ENCODE measurements around the gene NUB1. TPM values are rescaled to one million over a fixed set of nuclear protein-coding genes. Genes with fewer than 3 reads are reported as not detected.

The NUB1 gene
- total RNA-seq, 2 experiments from 2014 or later: 62.1 to 67.3 TPM

DNA sequence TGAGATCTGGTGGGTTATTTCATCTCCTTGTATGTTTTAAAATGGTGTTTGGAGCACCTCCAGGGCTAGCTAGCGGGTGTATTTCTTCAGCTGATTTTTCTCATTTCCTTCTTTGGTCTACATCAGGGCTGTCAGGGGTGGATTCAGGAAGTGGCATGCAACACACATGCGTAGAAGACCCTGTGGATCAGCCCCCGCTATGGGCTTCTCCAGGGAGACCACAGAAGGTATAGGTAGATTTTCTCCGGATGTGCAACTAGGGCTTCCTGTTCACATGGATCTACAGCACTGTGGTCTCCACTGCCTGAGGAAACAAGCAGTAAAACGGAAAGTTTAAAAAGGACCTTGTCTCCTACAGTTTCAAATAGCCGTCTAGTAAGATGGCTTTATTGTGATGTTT is 10.4 kb downstream of the NUB1 start:
- Mint-ChIP-seq H3K9me3 (no peaks in the 10 kb centered on the region), H3K4me3 (peak overlapping the region; percentile 69), H3K27me3 (no peaks in the 10 kb centered on the region), H3K36me3 (ENCODE audit: low read depth) (peaks cover 63% of the 10 kb centered on the region), H3K27ac (peak overlapping the region; percentile 95), H3K4me1 (peaks cover 55% of the 10 kb centered on the region)
- DNase-seq: peak; percentile 76
- CTCF ChIA-PET: interaction anchor here (0.6 to 9.4 kb wide), 19 partner anchors 11 to 280 kb away, joined by 3 to 143 read pairs (median 5); partner anchors contain the start of genes NUB1 and RHEB
- POLR2A ChIA-PET: interaction anchor here (0.8 to 4.9 kb wide), 15 partner anchors 8 to 293 kb away, joined by 3 to 56 read pairs (median 5); partner anchors contain the start of genes NUB1 and RHEB

DNA sequence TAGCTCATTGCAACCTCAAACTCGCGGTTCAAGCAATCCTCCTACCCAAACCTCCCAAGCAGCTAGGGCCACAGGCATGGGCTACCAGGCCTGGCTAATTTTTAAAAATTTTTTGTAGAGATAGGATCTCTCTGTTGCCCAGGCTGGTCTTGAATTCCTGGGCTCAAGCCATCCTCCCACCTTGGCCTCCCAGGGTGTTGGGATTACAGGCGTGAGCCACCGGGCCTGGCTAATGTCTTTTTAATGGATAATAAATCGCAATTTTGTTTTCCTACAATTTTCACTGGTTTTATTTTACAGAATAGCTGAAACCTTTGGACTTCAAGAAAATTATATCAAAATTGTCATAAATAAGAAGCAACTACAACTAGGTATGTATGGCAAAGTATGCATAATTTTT is 10.9 kb downstream of the NUB1 start:
- ChIA-PET POLR2A (interaction anchor here (0.8 to 4.9 kb wide), 13 partner anchors 10 to 293 kb away, joined by 3 to 56 read pairs (median 6); partner anchors contain the start of genes NUB1 and RHEB), CTCF (interaction anchor here (0.6 to 9.4 kb wide), 16 partner anchors 11 to 280 kb away, joined by 3 to 143 read pairs (median 7); partner anchors contain the start of gene NUB1)
- H3K36me3 Mint-ChIP-seq (ENCODE audit: low read depth): peaks cover 66% of the 10 kb centered on the region
- peaks cover 55% of the 10 kb centered on the region for H3K4me1 Mint-ChIP-seq
- H3K27ac Mint-ChIP-seq: peak overlapping the region; percentile 95
- no peaks in the 10 kb centered on the region for H3K27me3 Mint-ChIP-seq
- H3K9me3 Mint-ChIP-seq: no peaks in the 10 kb centered on the region
- H3K4me3 Mint-ChIP-seq: no peak overlapping the region
- DNase-seq: peak; percentile 24

DNA sequence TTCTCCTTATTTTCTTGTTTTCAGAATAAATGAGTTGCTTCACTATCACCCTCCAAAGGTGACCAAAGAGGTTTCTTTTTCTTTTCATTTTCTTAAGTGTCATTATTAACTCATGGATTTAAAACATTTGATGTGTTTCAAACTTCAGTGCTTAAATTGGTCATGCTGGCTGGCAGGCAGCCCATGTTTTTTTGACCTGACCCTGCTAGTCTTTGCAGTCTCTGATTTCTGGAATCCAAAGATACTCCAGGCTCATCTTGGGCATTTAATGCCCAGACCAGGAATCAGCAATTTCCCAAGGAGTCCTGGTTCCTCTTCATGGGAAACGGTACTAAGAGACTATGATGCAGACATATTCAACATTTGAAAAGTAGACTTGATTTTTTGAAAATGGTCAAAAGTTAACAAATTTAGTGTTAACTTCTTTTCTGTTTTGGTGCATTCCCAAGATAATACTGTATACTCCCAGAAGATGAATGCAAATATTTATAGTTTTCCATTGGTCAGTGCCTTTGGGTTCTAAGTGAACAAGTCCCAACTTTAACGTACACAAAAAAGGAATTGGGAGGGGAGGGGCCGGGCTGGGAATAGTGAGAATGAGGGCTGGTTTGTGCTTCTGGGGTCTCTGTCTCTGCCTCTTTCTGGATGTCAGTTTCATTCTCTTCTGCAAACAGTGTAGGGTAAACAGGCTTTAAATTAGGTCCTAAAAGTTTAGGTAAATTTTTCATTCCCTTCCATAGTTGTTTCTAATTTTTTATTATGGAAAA is 19.8 kb downstream of the NUB1 start:
- Mint-ChIP-seq H3K4me3 (no peak overlapping the region), H3K36me3 (ENCODE audit: low read depth) (peaks cover 55% of the 10 kb centered on the region), H3K9me3 (no peaks in the 10 kb centered on the region), H3K27me3 (no peaks in the 10 kb centered on the region), H3K27ac (no peak overlapping the region), H3K4me1 (no peaks in the 10 kb centered on the region)
- DNase-seq: no peak
- POLR2A ChIA-PET: no interaction called here
- CTCF ChIA-PET: interaction anchor here (6.5 to 11.6 kb wide), 2 partner anchors 9 to 88 kb away, joined by 42 to 184 read pairs; no protein-coding TSS in a partner anchor

DNA sequence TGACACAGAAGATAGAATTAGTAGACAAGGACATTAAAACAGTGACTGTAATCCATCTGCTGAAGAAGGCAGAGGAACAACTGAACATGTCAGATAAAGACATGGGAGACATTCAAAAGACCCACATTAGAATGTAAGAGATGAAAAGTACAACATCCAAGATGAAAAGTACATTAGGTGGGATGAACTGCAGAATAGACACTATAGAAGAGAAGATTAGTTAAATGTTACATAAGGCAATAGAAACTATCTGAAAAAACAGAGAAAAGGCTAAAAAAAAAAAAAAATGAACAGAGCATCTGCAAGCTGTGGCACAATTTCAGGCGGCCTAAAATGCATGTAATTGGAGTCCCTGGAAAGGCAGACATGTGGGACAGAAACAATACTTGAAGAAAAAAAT is 21.6 kb downstream of the NUB1 start:
- no peaks in the 10 kb centered on the region for H3K9me3 Mint-ChIP-seq
- H3K27ac Mint-ChIP-seq: no peak overlapping the region
- peaks cover 46% of the 10 kb centered on the region for H3K36me3 Mint-ChIP-seq (ENCODE audit: low read depth)
- H3K4me1 Mint-ChIP-seq: peaks cover 5% of the 10 kb centered on the region
- ChIA-PET CTCF (interaction anchor here (6.5 to 11.6 kb wide), 2 partner anchors 11 to 87 kb away, joined by 42 to 184 read pairs; no protein-coding TSS in a partner anchor), POLR2A (no interaction called here)
- no peak for DNase-seq
- H3K27me3 Mint-ChIP-seq: no peaks in the 10 kb centered on the region
- no peak overlapping the region for H3K4me3 Mint-ChIP-seq

DNA sequence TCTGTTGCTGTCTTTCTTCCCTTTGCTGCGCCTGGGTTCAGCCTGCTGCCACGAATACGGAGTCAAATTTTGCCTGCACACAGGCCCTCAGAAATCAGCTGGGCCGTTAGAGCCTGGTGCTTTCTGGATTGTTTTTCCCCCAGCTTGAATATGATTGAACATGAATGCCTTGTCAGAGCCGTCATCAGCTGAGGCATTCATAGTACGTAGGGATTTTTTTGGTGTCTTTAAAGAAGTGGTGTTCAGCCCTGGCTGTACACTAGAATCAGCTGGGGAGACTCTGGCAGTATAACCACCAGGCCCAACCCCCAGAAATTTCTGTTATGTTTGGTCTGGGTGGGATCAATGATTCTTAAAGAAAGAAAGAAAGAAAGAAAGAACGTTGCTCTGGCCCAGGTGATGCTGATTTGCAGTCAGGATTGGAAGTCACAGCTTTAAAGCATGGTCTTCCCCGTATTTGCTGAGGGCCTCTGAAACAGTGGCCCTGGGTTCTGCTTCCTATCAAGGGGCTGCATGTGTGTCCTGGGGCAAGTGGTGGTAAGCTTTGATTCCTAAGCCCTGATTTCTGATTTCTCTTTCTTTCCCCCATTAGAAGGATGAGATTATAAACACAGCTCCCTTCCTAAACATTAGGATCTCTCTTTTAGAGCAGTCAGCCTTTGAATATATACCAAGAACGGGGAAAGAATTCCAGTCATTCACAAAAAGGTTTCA is 24.7 kb downstream of the NUB1 start:
- Mint-ChIP-seq H3K4me1 (peaks cover 11% of the 10 kb centered on the region), H3K27me3 (no peaks in the 10 kb centered on the region), H3K36me3 (ENCODE audit: low read depth) (peaks cover 48% of the 10 kb centered on the region), H3K27ac (no peak overlapping the region), H3K4me3 (no peak overlapping the region), H3K9me3 (no peaks in the 10 kb centered on the region)
- ChIA-PET POLR2A (interaction anchor here (1.0 to 1.4 kb wide), 2 partner anchors 11 to 14 kb away, joined by 3 read pairs; no protein-coding TSS in a partner anchor), CTCF (interaction anchor here (0.9 to 11.6 kb wide), 6 partner anchors 9 to 83 kb away, joined by 3 to 184 read pairs (median 6); no protein-coding TSS in a partner anchor)
- no peak for DNase-seq

DNA sequence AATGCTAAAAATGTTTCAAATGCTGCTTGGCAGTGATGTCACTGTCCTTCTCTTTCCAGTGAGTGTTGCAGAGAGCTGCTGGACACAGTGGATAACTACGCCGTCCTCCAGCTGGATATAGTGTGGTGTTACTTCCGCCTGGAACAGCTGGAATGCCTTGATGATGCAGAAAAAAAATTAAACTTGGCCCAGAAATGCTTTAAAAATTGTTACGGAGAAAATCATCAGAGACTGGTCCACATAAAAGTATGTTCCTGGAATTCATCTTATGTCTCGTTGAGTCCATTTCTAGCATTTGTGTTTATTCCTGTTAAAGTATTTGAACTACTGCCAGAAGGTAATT is 25.2 kb downstream of the NUB1 start:
- Mint-ChIP-seq H3K27me3 (no peaks in the 10 kb centered on the region), H3K9me3 (no peaks in the 10 kb centered on the region), H3K4me3 (no peak overlapping the region), H3K36me3 (ENCODE audit: low read depth) (peaks cover 43% of the 10 kb centered on the region), H3K4me1 (peaks cover 11% of the 10 kb centered on the region), H3K27ac (no peak overlapping the region)
- ChIA-PET POLR2A (interaction anchor here (1.1 to 1.4 kb wide), 2 partner anchors 11 to 15 kb away, joined by 3 read pairs; no protein-coding TSS in a partner anchor), CTCF (interaction anchor here (0.9 to 11.6 kb wide), 6 partner anchors 10 to 83 kb away, joined by 3 to 184 read pairs (median 6); no protein-coding TSS in a partner anchor)
- DNase-seq: no peak

DNA sequence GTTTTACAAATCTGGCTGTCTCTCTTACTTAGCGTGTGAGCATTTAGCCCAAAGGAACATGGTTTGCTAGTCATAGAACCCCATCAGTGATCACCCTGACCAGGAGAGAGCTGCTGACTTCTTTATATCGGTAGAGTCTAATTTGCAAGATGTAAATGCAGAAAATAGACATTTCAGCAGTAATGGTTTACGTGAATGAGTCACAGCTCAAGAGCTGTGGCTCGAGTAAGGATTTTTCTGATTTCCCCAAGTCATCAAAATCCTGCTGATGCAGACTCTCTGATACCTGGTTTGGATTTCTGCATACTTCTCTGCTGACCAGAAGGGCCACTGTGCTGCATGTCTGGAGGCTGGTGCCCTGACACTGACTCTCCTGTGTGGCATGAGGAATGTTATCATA is 25.7 kb downstream of the NUB1 start:
- Mint-ChIP-seq H3K9me3 (no peaks in the 10 kb centered on the region), H3K27ac (no peak overlapping the region), H3K27me3 (no peaks in the 10 kb centered on the region), H3K36me3 (ENCODE audit: low read depth) (peaks cover 40% of the 10 kb centered on the region), H3K4me1 (peaks cover 11% of the 10 kb centered on the region), H3K4me3 (no peak overlapping the region)
- ChIA-PET CTCF (interaction anchor here (1.6 to 11.6 kb wide), 5 partner anchors 10 to 83 kb away, joined by 5 to 184 read pairs (median 7); no protein-coding TSS in a partner anchor), POLR2A (interaction anchor here (1.1 to 1.9 kb wide), 2 partner anchors 15 to 81 kb away, joined by 3 to 13 read pairs; no protein-coding TSS in a partner anchor)
- no peak for DNase-seq

DNA sequence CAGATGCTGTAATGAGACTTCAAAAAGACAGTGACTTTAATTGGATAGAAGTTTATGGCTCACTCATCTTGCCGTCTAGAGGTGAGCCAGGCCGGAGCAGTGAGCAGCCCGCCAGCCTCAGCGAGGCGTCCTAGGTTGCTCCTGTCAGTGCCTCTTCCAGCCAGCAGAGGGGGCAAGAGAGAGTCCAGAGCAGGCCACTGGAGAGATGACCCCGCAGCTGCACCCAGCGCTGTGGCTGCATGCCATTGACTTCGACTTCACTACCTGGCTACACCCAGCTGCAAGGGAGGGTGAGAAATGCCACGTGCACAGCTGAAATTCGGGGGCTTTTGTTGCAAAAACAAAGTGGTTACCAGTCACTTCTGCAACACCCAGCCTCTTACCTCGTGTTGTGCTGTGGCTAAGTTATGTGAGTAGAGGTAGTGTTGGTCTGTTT is 26.5 kb downstream of the NUB1 start:
- CTCF ChIA-PET: interaction anchor here (0.6 to 11.6 kb wide), 20 partner anchors 8 to 389 kb away, joined by 3 to 184 read pairs (median 3); no protein-coding TSS in a partner anchor
- H3K9me3 Mint-ChIP-seq: no peaks in the 10 kb centered on the region
- H3K27me3 Mint-ChIP-seq: no peaks in the 10 kb centered on the region
- H3K4me1 Mint-ChIP-seq: peaks cover 11% of the 10 kb centered on the region
- H3K4me3 Mint-ChIP-seq: no peak overlapping the region
- H3K27ac Mint-ChIP-seq: no peak overlapping the region
- POLR2A ChIA-PET: interaction anchor here (1.9 kb wide), 1 partner anchor 80 kb away, joined by 13 read pairs; no protein-coding TSS in a partner anchor
- peak; percentile 77 for DNase-seq
- H3K36me3 Mint-ChIP-seq (ENCODE audit: low read depth): peaks cover 36% of the 10 kb centered on the region

DNA sequence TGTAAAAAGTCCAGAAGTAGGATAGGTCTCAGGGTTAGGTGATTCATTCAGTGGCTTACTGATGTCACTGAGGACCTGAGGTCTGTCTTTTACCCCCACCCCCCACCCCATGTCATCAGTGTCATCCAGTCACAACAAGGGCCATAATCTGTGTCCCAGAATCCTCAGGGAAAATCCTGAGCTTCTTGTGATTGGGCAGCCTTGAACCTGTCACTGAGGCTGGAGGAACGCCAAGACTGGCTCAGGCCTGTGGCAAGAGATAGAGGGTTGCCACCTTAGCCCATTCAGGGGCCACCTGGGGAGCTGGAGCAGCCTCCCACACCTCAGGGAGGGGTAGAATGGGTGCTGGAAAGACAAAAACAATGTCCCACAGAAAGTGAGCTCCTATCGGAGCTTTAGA is 29.7 kb downstream of the NUB1 start:
- Mint-ChIP-seq H3K4me1 (peaks cover 11% of the 10 kb centered on the region), H3K27ac (no peak overlapping the region), H3K27me3 (no peaks in the 10 kb centered on the region), H3K36me3 (ENCODE audit: low read depth) (peaks cover 28% of the 10 kb centered on the region), H3K9me3 (no peaks in the 10 kb centered on the region), H3K4me3 (no peak overlapping the region)
- no peak for DNase-seq
- ChIA-PET POLR2A (interaction anchor here (2.1 kb wide), 1 partner anchor 78 kb away, joined by 11 read pairs; no protein-coding TSS in a partner anchor), CTCF (interaction anchor here (0.7 to 11.6 kb wide), 5 partner anchors 19 to 262 kb away, joined by 3 to 184 read pairs (median 3); no protein-coding TSS in a partner anchor)

DNA sequence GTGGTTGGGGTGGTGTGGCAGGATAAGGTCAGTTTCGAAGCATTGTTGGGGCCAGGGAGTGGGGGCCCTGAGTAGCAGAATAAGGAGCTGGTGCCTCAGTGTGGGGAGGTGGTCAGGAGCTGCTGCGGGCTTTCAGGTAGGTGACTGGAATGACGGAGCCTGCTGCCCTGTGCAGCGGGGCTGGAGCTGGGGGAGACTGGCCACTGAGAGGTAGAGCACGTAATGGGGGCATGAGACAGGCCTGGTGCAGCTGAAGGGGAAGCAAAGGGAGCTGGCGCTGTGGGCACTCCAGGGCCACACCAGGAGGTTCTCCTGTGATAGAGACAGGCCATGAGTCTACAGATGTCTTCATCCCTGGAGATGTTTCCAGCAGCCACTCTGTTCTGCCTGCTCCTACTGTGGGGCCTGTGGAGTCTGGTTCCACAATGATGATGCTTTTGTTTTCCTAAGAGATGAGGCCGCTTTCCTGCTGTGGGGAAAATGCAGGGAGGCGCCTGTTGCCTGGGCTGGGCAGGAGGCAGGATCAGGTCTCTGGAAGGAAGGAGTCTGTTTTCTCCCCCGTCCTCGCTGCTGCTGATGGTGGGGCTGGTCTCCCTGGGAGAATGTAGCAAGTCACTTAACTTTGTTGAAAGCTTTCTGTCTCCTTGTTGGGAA is 31.1 kb downstream of the NUB1 start:
- ChIA-PET POLR2A (interaction anchor here (1.1 kb wide), 1 partner anchor 260 kb away, joined by 3 read pairs; no protein-coding TSS in a partner anchor), CTCF (interaction anchor here (0.7 to 11.6 kb wide), 3 partner anchors 13 to 77 kb away, joined by 3 to 184 read pairs (median 4); no protein-coding TSS in a partner anchor)
- Mint-ChIP-seq H3K27ac (no peak overlapping the region), H3K27me3 (no peaks in the 10 kb centered on the region), H3K4me1 (peaks cover 9% of the 10 kb centered on the region), H3K36me3 (ENCODE audit: low read depth) (peaks cover 36% of the 10 kb centered on the region), H3K4me3 (no peak overlapping the region), H3K9me3 (no peaks in the 10 kb centered on the region)
- no peak for DNase-seq

DNA sequence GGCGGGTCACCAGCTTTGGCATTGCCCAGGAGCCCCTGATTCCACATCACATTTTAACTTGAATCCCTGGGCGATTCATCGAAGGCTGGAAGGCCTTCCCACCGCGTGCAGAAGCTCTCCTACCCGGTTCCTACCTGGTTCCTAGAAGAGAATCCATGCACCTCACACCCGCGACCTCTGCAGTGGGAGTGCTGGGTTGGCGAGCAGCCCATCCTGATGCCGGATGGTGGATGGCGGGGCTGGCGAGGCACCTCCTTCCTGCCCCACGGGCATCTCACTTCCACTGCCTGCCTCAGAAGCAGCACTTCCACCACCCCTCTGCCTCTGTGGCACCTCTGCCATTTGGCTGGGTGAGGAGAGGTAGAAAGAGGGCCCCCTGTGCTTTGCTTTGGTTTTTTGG is 32.0 kb downstream of the NUB1 start:
- Mint-ChIP-seq H3K4me3 (no peak overlapping the region), H3K27me3 (no peaks in the 10 kb centered on the region)

DNA sequence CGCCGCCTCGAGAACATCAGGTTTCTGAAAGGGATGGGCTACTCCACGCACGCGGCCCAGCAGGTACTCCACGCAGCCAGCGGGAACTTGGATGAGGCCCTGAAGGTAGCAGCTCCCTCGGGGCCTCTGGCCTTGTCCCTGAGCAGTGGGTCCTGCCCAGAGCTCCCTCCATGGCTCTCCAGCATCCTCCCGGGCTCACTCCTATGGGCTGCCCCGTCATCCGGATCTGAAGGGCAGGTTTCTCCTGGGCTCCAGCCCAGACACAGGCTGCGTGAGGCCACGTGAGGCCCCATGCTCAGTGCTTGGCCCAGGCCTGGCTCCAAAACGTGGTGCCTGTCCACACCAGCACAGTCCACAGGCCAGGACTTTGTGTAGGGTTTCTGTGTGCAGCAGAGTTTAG is 32.5 kb downstream of the NUB1 start:
- Mint-ChIP-seq H3K9me3 (no peaks in the 10 kb centered on the region), H3K36me3 (ENCODE audit: low read depth) (peaks cover 33% of the 10 kb centered on the region), H3K27me3 (no peaks in the 10 kb centered on the region), H3K27ac (no peak overlapping the region), H3K4me3 (no peak overlapping the region), H3K4me1 (peaks cover 2% of the 10 kb centered on the region)
- DNase-seq: no peak
- POLR2A ChIA-PET: no interaction called here
- CTCF ChIA-PET: no interaction called here

More for the DNA sequence above, 32.0 kb downstream of the NUB1 start:
- H3K4me1 Mint-ChIP-seq: peaks cover 2% of the 10 kb centered on the region
- ChIA-PET CTCF (interaction anchor here (0.7 kb wide), 1 partner anchor 14 kb away, joined by 3 read pairs; no protein-coding TSS in a partner anchor), POLR2A (interaction anchor here (1.1 kb wide), 1 partner anchor 259 kb away, joined by 3 read pairs; no protein-coding TSS in a partner anchor)
- no peaks in the 10 kb centered on the region for H3K9me3 Mint-ChIP-seq
- no peak overlapping the region for H3K27ac Mint-ChIP-seq
- H3K36me3 Mint-ChIP-seq (ENCODE audit: low read depth): peaks cover 36% of the 10 kb centered on the region
- DNase-seq: no peak

All from activated CD4-positive, alpha-beta memory T cell treated with anti-CD3 and anti-CD28 coated beads, Interleukin-2, amount 10 ng/mL, durations not matched to agents 7 days and 5 days (primary cell).